IgD-negative memory B cell (primary cell): ENCODE results near the gene SH3PXD2A. TPM values are rescaled to one million over a fixed set of nuclear protein-coding genes. Genes with fewer than 3 reads are reported as not detected.
"Not testable (repeated sequence)": the region's sequence is repeated elsewhere in the genome, so short reads cannot be mapped to it uniquely, and the experiment has no call there.

ENCODE experiments used
- H3K27ac Mint-ChIP-seq, 3 donors: one replicate each; pipeline ENCODE4 v1.8.0; 2020 to 2022; ENCODE audit warnings: mild to moderate bottlenecking in 3 of 3, mixed read lengths in 3 of 3, moderate library complexity in 1 of 3
- H3K27me3 Mint-ChIP-seq: one replicate; pipeline ENCODE4 v1.8.0; 2021; ENCODE audit warnings: mixed read lengths
- H3K36me3 Mint-ChIP-seq: one replicate; pipeline ENCODE4 v1.8.0; 2020; ENCODE audit warnings: mild to moderate bottlenecking, mixed read lengths
- H3K4me1 Mint-ChIP-seq, 3 donors: one replicate each; pipeline ENCODE4 v1.8.0; 2020 to 2022; ENCODE audit warnings: mixed read lengths in 3 of 3, mild to moderate bottlenecking in 1 of 3
- H3K4me3 Mint-ChIP-seq, 4 donors: one replicate each; pipeline ENCODE4 v1.8.0; 2020 to 2022; ENCODE audit warnings: mild to moderate bottlenecking in 4 of 4, mixed read lengths in 4 of 4, moderate library complexity in 3 of 4
- H3K9me3 Mint-ChIP-seq, 3 donors: one replicate each; pipeline ENCODE4 v1.8.0; 2020 to 2021; ENCODE audit warnings: mixed read lengths in 3 of 3, mild to moderate bottlenecking in 1 of 3
- polyA plus RNA-seq: library from polyadenylated mRNA; unstranded; fragments of 300-500 nt; fragmentation: Illumina TruSeq; gene quantifications from one replicate; pipeline ENCODE4 v1.2.3, GENCODE V29; 2021

The SH3PXD2A gene
- polyA plus RNA-seq, 1 donor from 2014 or later, result 1.2 TPM

GRCh38 chr10:103847909-103848468, 7.4 kb downstream of the SH3PXD2A start:
- H3K4me3 Mint-ChIP-seq, result no peak overlapping the region
- no peak overlapping the region for H3K27ac Mint-ChIP-seq
- H3K4me1 Mint-ChIP-seq, result peaks cover 11 to 15% (median 12%) of the 10 kb centered on the region in 3 donors
- H3K27me3 Mint-ChIP-seq, result peaks cover 22% of the 10 kb centered on the region
- H3K36me3 Mint-ChIP-seq, result peaks cover 2% of the 10 kb centered on the region
- peaks cover 0 to 3% (median 0%) of the 10 kb centered on the region in 3 donors for H3K9me3 Mint-ChIP-seq

GRCh38 chr10:103847346-103847745, 8.0 kb downstream of the SH3PXD2A start:
- H3K9me3 Mint-ChIP-seq, result peaks cover 0 to 3% (median 0%) of the 10 kb centered on the region in 3 donors
- no peak overlapping the region for H3K4me3 Mint-ChIP-seq
- peaks cover 10 to 15% (median 12%) of the 10 kb centered on the region in 3 donors for H3K4me1 Mint-ChIP-seq
- peaks cover 17% of the 10 kb centered on the region for H3K27me3 Mint-ChIP-seq
- peaks cover 2% of the 10 kb centered on the region for H3K36me3 Mint-ChIP-seq
- H3K27ac Mint-ChIP-seq, result no peak overlapping the region

DNA sequence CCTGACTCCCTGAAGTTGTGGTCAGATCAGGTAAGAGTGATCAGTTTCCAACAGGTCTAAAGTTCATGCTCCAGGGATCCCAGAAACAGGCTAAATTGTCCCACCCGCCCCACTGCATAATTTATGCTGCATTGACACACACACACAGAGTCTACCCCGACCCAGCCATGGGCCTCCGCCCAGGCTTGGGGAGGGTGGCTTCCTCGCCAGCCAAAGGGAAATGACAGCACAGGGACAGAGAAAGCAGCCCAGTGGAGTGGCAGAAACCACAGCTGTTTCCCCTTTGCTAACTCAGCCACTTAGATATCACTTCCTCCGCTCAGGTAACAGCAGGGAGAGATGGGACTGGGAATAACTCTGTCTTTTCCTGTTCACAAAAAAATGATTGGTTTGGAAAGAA, 9.4 kb downstream of the SH3PXD2A start:
- peak overlapping the region in 2 of 4 donors; percentile 21 to 81 for H3K4me3 Mint-ChIP-seq
- peaks cover 15% of the 10 kb centered on the region for H3K27me3 Mint-ChIP-seq
- peaks cover 0 to 3% (median 0%) of the 10 kb centered on the region in 3 donors for H3K9me3 Mint-ChIP-seq
- H3K36me3 Mint-ChIP-seq, result peaks cover 2% of the 10 kb centered on the region
- peak overlapping the region in 1 of 3 donors; percentile 59 for H3K27ac Mint-ChIP-seq
- peaks cover 10 to 15% (median 12%) of the 10 kb centered on the region in 3 donors for H3K4me1 Mint-ChIP-seq

- peaks cover 10 to 15% (median 12%) of the 10 kb centered on the region in 3 donors for H3K4me1 Mint-ChIP-seq
- peak overlapping the region in 1 of 4 donors; percentile 81 for H3K4me3 Mint-ChIP-seq
- peak overlapping the region in 1 of 3 donors; percentile 59 for H3K27ac Mint-ChIP-seq
- H3K9me3 Mint-ChIP-seq, H3K36me3 Mint-ChIP-seq: not testable (repeated sequence)
- peaks cover 18% of the 10 kb centered on the region for H3K27me3 Mint-ChIP-seq
Measured at GRCh38 chr10:103845346-103845745, 10.0 kb downstream of the SH3PXD2A start.

DNA sequence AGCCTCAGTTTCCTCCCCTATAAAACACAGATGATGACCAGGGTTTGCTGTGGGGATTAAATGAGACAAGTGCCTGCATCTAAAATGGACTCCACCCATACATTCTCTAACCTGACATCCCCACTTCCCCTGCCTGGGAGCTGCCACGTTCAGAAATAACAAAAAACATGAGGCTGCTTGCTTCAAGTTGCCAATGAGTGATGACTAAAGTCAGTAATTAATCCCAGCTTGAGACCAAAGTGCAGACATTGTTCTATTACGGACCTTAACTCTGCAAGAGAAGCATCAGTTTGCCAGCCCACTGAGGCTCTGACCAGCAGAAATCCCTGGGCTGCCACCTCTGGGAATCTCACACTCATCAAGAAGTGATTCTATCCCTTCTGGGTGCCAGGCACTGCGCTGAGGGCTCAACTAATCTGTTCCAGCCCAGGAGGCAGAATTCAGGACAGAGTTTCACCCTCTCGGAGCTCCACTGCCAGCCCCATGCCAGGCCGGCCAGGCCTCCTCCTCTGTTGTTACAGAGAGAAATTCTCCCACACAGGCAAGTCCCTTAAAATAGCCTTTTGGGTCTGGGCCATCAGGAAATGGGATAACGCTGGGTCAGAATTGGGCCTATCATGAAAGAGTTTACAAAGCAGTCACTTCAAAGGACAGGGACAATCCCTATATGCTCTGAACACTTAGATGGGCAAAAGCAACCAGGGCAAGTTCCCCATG, 11.4 kb downstream of the SH3PXD2A start:
- Mint-ChIP-seq H3K27ac (peak overlapping the region in 1 of 3 donors; percentile 28), H3K9me3 (peaks cover 0 to 3% (median 0%) of the 10 kb centered on the region in 3 donors), H3K4me3 (no peak overlapping the region), H3K36me3 (no peaks in the 10 kb centered on the region), H3K4me1 (peaks cover 10 to 15% (median 12%) of the 10 kb centered on the region in 3 donors), H3K27me3 (peaks cover 10% of the 10 kb centered on the region)

- Mint-ChIP-seq H3K27ac (no peak overlapping the region), H3K9me3 (peaks cover 0 to 3% (median 0%) of the 10 kb centered on the region in 3 donors), H3K4me3 (no peak overlapping the region), H3K36me3 (no peaks in the 10 kb centered on the region), H3K4me1 (peaks cover 10 to 15% (median 12%) of the 10 kb centered on the region in 3 donors), H3K27me3 (peaks cover 9% of the 10 kb centered on the region)
Measured at GRCh38 chr10:103843045-103843444, 12.3 kb downstream of the SH3PXD2A start.

GRCh38 chr10:103842605-103843004, 12.8 kb downstream of the SH3PXD2A start:
- Mint-ChIP-seq H3K27me3 (peaks cover 8% of the 10 kb centered on the region), H3K27ac (no peak overlapping the region), H3K4me1 (peaks cover 10 to 15% (median 12%) of the 10 kb centered on the region in 3 donors), H3K4me3 (no peak overlapping the region), H3K9me3 (peaks cover 0 to 3% (median 0%) of the 10 kb centered on the region in 3 donors), H3K36me3 (no peaks in the 10 kb centered on the region)

GRCh38 chr10:103841519-103841918, 13.9 kb downstream of the SH3PXD2A start:
- H3K36me3 Mint-ChIP-seq, result no peaks in the 10 kb centered on the region
- H3K27me3 Mint-ChIP-seq, result peaks cover 8% of the 10 kb centered on the region
- H3K27ac Mint-ChIP-seq, result no peak overlapping the region
- no peak overlapping the region for H3K4me3 Mint-ChIP-seq
- peaks cover 10 to 12% (median 10%) of the 10 kb centered on the region in 3 donors for H3K4me1 Mint-ChIP-seq
- H3K9me3 Mint-ChIP-seq, result peaks cover 0 to 3% (median 0%) of the 10 kb centered on the region in 3 donors

- Mint-ChIP-seq H3K27me3 (peaks cover 8% of the 10 kb centered on the region), H3K36me3 (no peaks in the 10 kb centered on the region), H3K27ac (no peak overlapping the region), H3K4me3 (no peak overlapping the region), H3K4me1 (peaks cover 3 to 4% (median 3%) of the 10 kb centered on the region in 3 donors), H3K9me3 (peaks cover 0 to 2% (median 0%) of the 10 kb centered on the region in 3 donors)
Measured at GRCh38 chr10:103840740-103841070, 14.7 kb downstream of the SH3PXD2A start.

DNA sequence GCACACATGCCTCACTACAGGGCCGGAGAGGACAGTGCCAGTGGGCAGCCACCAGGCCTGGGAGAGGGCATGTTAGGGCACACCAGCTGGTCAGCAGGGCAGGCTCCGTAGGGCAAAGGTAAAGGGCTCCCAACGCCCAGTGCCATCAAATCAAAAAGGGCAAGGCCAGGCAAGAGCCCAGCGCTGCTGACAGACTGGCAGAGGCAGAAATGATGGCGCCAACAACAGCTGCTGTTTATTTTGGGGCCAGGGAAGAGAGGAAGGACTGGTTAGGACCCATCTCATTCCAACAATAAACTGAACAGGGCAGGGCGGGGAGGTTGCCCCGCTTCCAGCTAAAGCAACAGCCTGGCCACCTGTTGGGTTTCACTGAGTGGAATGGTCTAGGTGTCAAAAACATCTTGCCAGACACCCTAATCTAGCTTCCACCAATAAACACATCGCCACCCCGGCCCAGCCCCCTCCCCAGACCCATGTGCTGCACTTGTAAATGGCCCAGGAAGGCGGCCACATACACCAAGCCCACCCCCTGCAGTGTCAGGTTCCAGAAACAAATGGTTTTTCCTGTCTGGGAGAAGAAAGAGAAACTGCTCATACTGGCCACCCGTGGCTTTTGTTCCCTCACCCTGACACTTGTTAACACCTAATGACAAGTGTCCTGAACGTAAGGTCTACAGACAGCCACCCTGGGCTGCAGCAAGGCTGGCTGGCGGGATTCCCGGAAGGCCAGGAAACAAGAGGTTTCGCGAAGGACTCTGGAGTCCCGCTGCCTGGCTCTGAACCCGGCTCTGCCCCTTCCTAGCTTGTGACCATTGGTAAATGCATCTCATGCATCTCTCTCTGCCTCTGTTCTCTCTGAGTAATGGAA, 15.3 kb downstream of the SH3PXD2A start:
- peaks cover 8% of the 10 kb centered on the region for H3K27me3 Mint-ChIP-seq
- H3K9me3 Mint-ChIP-seq, result no peaks in the 10 kb centered on the region
- no peaks in the 10 kb centered on the region for H3K36me3 Mint-ChIP-seq
- H3K4me1 Mint-ChIP-seq, result no peaks in the 10 kb centered on the region
- no peak overlapping the region for H3K27ac Mint-ChIP-seq
- H3K4me3 Mint-ChIP-seq, result no peak overlapping the region

GRCh38 chr10:103839519-103839871, 15.9 kb downstream of the SH3PXD2A start:
- H3K36me3 Mint-ChIP-seq, result no peaks in the 10 kb centered on the region
- H3K4me1 Mint-ChIP-seq, result no peaks in the 10 kb centered on the region
- H3K4me3 Mint-ChIP-seq, result no peak overlapping the region
- H3K27me3 Mint-ChIP-seq, result peaks cover 8% of the 10 kb centered on the region
- H3K9me3 Mint-ChIP-seq, result no peaks in the 10 kb centered on the region
- no peak overlapping the region for H3K27ac Mint-ChIP-seq

GRCh38 chr10:103838862-103839518, 16.4 kb downstream of the SH3PXD2A start:
- Mint-ChIP-seq H3K27me3 (peaks cover 8% of the 10 kb centered on the region), H3K27ac (no peak overlapping the region), H3K36me3 (no peaks in the 10 kb centered on the region), H3K9me3 (no peaks in the 10 kb centered on the region), H3K4me3 (no peak overlapping the region), H3K4me1 (no peaks in the 10 kb centered on the region)

DNA sequence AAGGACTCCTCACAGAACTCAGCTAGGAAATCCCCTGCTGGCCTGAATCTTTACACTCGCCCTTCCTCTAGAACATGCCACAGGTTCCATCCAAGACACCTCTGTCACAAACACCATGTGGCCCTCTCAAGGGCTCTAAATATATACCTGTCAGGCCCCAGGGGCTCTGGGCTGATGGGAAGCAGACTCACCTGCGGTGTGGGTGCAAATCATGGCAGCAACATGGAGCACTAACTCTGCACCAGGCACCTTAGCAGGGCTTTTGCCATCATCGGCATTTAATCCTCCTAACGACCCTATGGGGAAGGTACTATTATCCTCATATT, 17.3 kb downstream of the SH3PXD2A start:
- Mint-ChIP-seq H3K9me3 (peaks cover 0 to 2% (median 0%) of the 10 kb centered on the region in 3 donors), H3K4me3 (no peak overlapping the region), H3K27me3 (peaks cover 8% of the 10 kb centered on the region), H3K36me3 (no peaks in the 10 kb centered on the region), H3K4me1 (peaks cover 0 to 3% (median 0%) of the 10 kb centered on the region in 3 donors), H3K27ac (no peak overlapping the region)

DNA sequence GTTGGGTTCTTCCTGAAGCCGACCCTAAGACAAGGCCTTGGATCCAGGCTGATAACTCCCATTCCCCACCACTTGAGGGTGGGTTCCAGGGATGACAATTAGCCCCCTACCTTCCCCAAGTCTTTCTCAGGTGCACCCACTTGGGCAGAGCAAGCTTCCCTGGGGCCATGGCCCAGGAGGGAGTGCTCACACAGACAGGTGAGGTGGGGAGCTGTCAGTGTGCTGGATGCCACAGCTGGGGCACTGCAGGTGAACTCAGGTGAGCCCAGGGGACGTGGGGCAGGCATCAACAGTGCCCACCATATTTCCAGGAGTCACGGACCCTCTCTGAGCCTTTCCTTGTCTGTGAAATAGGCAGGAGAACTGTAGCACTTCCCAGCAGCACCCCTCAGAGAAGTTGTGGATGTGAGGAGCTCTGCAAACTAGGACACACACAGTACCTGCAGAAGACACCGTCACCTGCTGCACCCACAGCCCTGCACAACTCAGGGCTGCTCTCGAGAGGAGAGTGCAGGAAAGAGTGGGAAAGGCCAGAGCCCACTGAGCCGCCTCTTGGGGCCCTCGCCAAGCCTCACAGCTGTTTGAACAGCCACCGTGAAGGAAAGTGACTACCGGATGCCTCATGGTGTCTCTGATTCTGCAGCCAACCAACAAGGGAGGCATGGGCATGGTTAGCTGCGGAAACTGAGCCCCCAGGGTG, 17.9 kb downstream of the SH3PXD2A start:
- Mint-ChIP-seq H3K27ac (no peak overlapping the region), H3K9me3 (peaks cover 0 to 3% (median 0%) of the 10 kb centered on the region in 3 donors), H3K27me3 (peaks cover 8% of the 10 kb centered on the region), H3K36me3 (no peaks in the 10 kb centered on the region), H3K4me3 (peak overlapping the region in 1 of 4 donors; percentile 6), H3K4me1 (peaks cover 0 to 3% (median 0%) of the 10 kb centered on the region in 3 donors)
